ENCODE data around the gene TMEM164.

The TMEM164 gene

GRCh38 chrX:110042496-110042895 lies 39.6 kb downstream of the TMEM164 start:
- no peak for DNase-seq

DNA sequence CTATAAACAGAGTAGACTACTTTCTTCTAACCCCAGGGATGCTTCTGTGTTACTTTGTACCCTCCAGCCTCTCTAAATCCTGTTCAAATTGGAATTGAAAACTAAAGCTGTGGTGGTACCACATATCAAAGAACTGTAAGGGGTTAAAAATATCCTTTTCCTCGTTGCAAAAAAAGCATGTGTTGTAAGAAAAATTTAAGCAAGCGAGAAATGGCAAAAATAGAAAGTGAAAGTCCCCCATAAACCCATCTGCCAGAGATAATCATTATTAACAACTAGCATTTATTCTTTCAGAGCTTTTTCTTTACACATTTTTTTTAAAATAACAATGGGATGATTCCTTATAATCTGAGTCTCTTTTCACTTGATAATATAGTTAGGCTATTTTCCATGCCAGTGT lies 40.6 kb downstream of the TMEM164 start:
- DNase-seq, result no peak

GRCh38 chrX:110044346-110045249 lies 41.7 kb downstream of the TMEM164 start:
- DNase-seq, result no peak

DNA sequence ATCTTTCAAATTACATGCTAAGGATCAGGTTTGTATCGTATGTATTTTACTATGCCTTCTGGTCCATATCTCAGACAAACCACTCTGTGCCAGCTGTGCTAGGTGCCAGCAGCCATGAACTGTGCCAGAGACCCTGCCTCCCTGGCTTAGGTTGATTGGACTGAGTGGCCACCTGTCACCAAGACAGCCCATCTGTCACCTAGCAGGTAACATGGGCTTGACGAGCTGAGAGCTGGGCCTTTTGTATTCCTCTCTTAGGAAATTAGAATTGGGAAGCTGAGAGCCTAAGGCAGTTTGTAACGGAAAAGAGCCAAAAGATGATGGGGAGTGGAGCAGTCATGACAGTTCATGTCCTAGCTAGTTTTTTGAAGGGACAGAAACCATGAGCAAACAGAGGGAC lies 42.5 kb downstream of the TMEM164 start:
- no peak for DNase-seq

- DNase-seq, result no peak
Measured at GRCh38 chrX:110046001-110046400, 43.1 kb downstream of the TMEM164 start.

DNA sequence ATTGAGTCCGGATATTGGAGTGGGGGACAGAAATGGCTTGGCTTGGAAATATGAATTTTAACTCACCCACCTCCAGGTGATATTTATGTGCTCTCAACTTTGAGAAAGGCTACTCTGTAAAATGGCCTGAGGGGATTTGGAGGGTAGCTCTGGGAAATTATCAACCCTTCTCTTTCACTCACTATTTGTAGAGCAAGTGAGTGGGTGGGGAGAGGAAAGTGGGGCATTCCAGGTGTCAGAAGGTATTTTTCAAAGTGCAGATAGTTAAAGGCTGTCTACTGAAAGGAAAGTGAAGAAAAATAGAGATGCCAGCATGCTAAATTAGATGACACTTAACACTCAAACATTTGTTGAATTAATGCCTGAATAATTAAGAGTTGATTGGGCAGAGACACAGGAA lies 44.1 kb downstream of the TMEM164 start:
- DNase-seq, result no peak

DNA sequence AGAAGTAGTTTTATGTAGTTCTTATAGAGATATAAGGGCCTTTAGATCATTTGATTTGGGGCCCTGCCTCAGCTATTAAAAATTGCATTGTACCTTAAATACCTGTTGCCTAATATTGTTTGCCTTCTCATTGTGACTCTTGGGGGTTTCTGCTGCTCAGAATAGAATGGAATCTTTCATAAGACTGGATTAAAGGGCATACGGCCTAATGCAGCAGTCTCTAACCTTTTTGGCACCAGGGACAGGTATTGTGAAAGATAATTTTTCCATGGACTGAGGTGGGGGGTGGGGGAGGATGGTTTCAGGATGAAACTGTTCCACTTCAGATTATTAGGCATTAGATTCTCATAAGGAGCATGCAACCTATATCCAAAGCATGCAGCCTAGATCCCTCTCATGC lies 46.2 kb downstream of the TMEM164 start:
- DNase-seq, result no peak

GRCh38 chrX:110050386-110050785 lies 47.5 kb downstream of the TMEM164 start:
- DNase-seq, result no peak

- no peak for DNase-seq
Measured at GRCh38 chrX:110050901-110051300, 48.0 kb downstream of the TMEM164 start.

DNA sequence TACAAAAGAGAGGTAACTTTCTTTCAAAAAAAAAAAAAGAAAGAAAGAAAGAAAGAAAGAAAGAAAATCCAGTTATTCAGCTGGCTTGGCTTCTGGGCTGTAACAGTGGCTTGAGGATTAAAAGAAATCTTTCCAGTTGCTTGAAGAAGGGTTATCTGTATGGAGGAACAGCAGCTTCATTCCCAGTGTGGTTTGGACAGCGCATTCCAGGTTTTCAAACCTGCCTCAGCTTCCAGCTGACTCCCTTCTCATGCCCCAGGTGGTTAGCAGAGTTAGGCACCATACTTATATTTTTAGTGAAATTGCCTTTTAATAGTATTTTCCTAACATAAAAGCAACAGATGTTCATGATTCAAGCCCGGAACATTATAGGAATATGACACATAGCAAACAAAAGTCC lies 48.6 kb downstream of the TMEM164 start:
- no peak for DNase-seq

DNA sequence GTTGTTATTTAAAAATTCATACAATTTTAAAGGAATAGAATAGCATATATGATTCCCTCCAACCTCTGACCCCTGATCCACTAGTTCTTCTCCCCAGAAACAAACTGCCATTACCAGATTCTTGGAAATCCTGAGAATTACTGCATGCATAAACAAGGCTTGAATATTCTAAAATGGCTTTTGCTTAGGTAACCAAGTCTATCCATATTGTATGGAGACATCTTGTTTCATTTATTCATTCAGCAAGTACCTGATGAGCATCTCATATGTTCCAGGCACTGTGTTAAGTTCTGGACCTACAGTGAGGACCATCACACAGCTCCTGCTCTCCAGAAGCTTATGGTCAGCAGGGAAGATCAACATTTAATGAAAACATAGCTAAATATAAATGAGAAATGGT lies 49.4 kb downstream of the TMEM164 start:
- DNase-seq, result no peak

DNA sequence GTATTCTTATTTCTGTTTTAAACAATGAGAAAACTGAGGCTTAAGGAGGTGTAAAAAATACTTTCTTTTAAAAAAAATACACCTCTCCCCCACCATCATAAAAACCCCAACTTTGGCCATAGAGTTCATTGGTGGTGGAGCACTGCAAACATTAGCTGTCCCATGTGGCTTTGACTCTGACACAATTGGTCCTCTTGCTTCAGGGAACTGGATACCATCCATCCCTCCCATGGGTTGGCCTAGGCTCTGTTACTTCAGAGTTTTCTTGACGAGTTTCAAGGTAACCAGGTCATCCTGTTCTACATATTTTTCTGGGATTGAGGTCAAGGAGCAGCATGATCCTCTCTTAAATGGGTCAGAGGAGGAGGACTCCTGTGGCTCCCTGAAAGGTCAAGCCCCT lies 50.5 kb downstream of the TMEM164 start:
- no peak for DNase-seq

DNA sequence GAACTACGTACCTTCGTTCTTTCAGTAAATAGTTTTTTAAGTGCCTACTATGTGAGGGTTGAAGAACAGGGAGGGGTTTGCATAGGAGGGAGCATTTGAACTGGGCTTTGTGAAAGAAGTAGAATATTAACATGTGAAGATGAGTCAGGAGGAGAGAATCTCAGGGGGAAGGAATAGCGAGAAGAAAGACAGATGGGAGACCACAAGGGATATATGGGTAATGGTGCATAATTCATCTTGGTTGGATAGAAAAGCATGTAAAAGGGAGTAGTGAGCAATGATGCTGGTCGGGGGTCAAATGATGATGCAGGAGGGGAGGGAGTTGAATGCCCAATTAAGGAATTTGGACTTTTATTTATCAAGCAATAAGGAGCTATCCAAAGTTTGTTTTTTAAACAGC lies 52.7 kb downstream of the TMEM164 start:
- DNase-seq, result no peak

DNA sequence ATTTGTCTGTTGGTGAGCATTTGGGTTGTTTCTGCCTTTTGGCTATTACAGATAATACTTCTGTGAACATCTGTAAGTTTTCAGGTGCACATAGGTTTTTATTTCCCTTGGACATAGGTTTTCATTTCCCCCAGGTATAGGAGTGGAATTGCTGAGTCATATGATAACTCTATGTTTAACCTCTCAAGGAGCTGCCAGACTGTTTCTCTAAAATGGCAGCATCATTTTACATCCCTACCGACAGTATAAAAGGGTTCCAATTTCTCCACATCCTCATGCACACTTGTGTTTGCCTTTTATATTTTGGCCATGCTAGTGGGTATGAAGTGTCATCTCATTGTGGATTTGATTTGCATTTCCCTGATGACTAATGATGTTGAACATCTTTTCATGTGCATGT lies 53.5 kb downstream of the TMEM164 start:
- no peak for DNase-seq

- DNase-seq, result no peak
Measured at GRCh38 chrX:110059410-110059809, 56.5 kb downstream of the TMEM164 start.

DNA sequence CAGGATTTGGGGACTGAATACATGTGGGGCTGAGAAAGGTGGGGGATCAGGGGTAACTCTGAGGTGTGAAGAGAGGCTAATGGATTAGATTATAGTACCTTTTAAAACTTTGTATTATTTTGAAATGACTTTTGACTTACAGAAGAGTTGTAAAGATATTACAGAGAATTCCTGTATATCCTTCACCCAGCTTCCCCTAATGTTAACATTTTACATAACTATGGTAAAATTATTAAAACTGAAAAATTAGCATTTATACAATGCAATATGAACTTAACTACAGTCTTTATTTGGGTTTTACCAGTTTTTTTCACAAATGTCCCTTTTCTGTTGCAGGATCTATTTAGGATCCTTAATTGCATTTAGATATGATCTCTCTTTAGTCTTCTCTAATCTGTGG lies 57.4 kb downstream of the TMEM164 start:
- no peak for DNase-seq

DNA sequence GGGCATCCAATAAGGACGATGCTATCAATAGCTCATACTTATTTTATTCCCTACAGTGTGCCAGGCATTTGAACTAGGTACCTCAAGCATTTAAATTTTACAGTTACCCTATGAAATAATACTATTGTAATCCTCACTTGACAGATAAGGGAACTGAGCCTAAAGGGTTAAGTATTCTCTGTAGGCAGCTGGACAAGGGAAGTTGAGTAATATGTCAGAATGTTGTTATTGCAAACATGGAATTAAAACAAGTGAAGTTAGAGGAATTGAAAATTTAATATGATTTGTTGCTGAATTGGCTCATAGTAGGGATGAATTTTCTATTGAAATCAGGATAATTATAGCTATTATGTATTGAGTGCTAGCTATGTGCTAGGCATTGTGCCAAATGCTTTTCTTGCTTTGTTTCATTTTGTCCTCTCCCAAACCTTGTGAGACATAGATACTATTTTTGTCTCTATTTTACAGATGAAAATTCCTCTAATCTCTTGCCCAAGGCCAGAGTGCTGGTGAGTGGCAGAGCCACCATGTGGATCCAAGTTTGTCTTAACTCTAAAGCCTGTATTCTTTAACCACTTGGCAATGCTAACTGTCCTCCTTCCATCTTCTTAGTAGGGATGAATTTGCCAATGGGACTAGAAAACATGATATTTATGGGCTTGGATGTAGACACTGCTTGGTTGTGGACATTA lies 58.1 kb downstream of the TMEM164 start:
- DNase-seq, result no peak

GRCh38 chrX:110062919-110063318 lies 60.0 kb downstream of the TMEM164 start:
- DNase-seq, result no peak

- no peak for DNase-seq
Measured at GRCh38 chrX:110066488-110067225, 63.7 kb downstream of the TMEM164 start.

DNA sequence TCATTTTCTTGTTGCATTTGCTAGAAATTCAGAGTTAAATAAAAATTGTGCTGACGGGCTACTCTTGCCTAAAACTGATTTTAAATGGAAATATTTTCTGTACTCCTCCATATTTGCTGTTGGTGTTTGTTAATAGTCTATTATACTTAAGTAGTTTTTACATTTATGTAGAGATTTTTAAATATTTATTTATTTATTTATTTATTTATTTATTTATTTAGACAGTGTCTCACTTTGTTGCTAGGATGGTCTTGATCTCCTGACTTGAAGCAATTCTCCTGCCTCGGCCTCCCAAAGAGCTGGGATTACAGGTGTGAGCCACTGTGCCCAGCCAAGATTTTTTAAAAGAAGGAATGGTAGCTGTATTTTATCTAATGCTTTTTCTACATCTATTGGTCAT lies 68.1 kb downstream of the TMEM164 start:
- no peak for DNase-seq

DNA sequence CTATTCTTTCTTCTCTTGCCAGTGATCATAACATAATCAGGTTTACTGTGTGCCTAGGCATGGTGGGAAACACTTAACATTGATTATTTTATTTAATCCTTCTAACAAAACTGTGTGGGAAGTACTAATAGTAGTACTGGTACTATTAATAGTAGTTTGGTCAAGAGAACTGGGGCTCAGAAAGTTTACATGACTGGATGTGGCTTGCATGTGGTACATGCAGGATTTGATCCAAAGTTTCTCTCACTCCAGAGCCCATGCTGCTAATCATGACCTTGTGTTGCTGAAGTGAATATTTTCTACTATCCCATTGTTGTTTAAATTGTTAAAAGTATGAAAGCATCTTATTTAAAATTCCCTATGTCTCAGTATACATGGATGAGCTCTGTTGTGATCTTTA lies 78.4 kb downstream of the TMEM164 start:
- DNase-seq, result no peak

- no peak for DNase-seq
Measured at GRCh38 chrX:110081740-110082139, 78.8 kb downstream of the TMEM164 start.

- no peak for DNase-seq
Measured at GRCh38 chrX:110082161-110082560, 79.2 kb downstream of the TMEM164 start.

Data from activated T-cell treated with anti-CD3 and anti-CD28 coated beads, Interleukin-2, amount 50 U/mL, for 48 hours (primary cell).